ENCODE data around the gene CNOT2. TPM values are rescaled to one million over a fixed set of nuclear protein-coding genes. Genes with fewer than 3 reads are reported as not detected.

Gene CNOT2
- total RNA-seq, 1 experiment from 2014 or later = 82.9 TPM

DNA sequence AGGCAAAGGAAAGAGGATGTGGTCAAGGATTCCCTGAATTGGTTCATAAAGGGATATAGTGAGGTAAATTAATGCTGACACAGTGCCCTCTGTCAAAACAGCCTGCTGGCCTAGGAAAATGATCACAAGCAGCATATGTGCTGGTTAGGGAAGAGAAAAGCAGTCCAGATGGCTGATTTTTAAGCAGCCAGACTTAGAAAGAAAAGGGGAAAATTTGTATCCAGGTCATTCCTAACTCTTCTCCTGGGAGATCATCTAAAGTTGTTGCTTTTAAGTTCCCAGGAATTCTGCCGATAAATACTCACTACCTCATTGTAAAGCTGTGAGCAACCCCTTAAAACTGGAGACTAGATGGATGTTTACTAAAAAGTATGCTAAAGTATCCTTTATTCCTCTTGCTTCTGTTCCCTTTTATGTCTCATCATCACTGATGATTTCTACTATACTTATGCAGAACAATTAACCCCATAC lies 46.4 kb upstream of the CNOT2 start:
- no peak overlapping the region; a peak in 1 of 7 replicates for H3K27ac Mint-ChIP-seq
- H3K27me3 Mint-ChIP-seq (ENCODE audit: low read depth) = no peaks in the 10 kb centered on the region
- Histone ChIP-seq H3K79me2 (ENCODE audit: insufficient read depth, low read length) (no peaks in the 10 kb centered on the region), H3K4me1 (ENCODE audit: insufficient read depth, low read length) (no peaks in the 10 kb centered on the region), H2AFZ (ENCODE audit: low read length) (no peak overlapping the region), H2BK20ac (ENCODE audit: low read depth, low read length, poor library complexity, severe bottlenecking) (no peak overlapping the region), H3K4ac (ENCODE audit: low read depth, low read length) (no peak overlapping the region), H2BK120ac (ENCODE audit: low read depth, low read length, poor library complexity, severe bottlenecking) (no peak overlapping the region), H4K20me1 (ENCODE audit: control insufficient read depth, insufficient read depth, insufficient read length) (no peaks in the 10 kb centered on the region), H2BK15ac (ENCODE audit: low read depth, low read length) (no peak overlapping the region), H2BK12ac (ENCODE audit: insufficient read length, low read depth, low read length) (no peak overlapping the region), H3K9me3 (ENCODE audit: control insufficient read depth, low read depth, low read length) (no peaks in the 10 kb centered on the region), H3K23me2 (ENCODE audit: insufficient read length, low read depth, low read length, poor library complexity, severe bottlenecking) (no peaks in the 10 kb centered on the region), H3K14ac (ENCODE audit: insufficient read depth, low read length) (no peak overlapping the region), H2BK5ac (ENCODE audit: insufficient read length, low read length) (no peak overlapping the region), H3K9ac (ENCODE audit: extremely low read depth, insufficient read length, low read length) (no peak overlapping the region), H3K27ac (ENCODE audit: insufficient read length, low read depth, low read length) (no peak overlapping the region), H2AK5ac (ENCODE audit: insufficient read length, low read length) (no peak overlapping the region), H4K8ac (replicated peaks; ENCODE audit: insufficient read length, low read depth, low read length) (no peak overlapping the region), H3K23ac (ENCODE audit: insufficient read length, low read depth, low read length) (no peak overlapping the region), H3K27me3 (ENCODE audit: insufficient read depth, low read length) (no peaks in the 10 kb centered on the region), H3T11ph (ENCODE audit: low read length) (no peak overlapping the region), H4K5ac (ENCODE audit: insufficient read length, low read depth, low read length) (no peak overlapping the region), H3K18ac (ENCODE audit: insufficient read length, low read depth, low read length) (no peak overlapping the region), H3K4me2 (ENCODE audit: insufficient read depth, insufficient read length, low read length) (no peak overlapping the region), H3K56ac (ENCODE audit: insufficient read length, low read depth, low read length) (no peak overlapping the region), H3K79me1 (ENCODE audit: insufficient read depth, low read depth, low read length, poor library complexity, severe bottlenecking) (no peaks in the 10 kb centered on the region), H4K91ac (ENCODE audit: insufficient read length, low read depth, low read length) (no peak overlapping the region)
- DNase-seq = no peak
- TF ChIP-seq, protein P1, sequence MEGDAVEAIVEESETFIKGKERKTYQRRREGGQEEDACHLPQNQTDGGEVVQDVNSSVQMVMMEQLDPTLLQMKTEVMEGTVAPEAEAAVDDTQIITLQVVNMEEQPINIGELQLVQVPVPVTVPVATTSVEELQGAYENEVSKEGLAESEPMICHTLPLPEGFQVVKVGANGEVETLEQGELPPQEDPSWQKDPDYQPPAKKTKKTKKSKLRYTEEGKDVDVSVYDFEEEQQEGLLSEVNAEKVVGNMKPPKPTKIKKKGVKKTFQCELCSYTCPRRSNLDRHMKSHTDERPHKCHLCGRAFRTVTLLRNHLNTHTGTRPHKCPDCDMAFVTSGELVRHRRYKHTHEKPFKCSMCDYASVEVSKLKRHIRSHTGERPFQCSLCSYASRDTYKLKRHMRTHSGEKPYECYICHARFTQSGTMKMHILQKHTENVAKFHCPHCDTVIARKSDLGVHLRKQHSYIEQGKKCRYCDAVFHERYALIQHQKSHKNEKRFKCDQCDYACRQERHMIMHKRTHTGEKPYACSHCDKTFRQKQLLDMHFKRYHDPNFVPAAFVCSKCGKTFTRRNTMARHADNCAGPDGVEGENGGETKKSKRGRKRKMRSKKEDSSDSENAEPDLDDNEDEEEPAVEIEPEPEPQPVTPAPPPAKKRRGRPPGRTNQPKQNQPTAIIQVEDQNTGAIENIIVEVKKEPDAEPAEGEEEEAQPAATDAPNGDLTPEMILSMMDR (conservative IDR thresholded peaks at IDR 0.05) = no peak
- no peak overlapping the region for H3K4me3 Mint-ChIP-seq
- H3K4me1 Mint-ChIP-seq = no peaks in the 10 kb centered on the region
- no peaks in the 10 kb centered on the region for H3K36me3 Mint-ChIP-seq (ENCODE audit: insufficient read depth in 1 of 3, low read depth in 3 of 3)
- no CpG with 5 or more reads among the region's 1 CpG for WGBS (ENCODE audit: extremely low coverage, insufficient read length, low lambda C conversion rate)
- no peaks in the 10 kb centered on the region; a peak in 2 of 5 replicates for H3K9me3 Mint-ChIP-seq

Data from H9 (cell line).